ENCODE data around the gene CPED1.
"Not testable (repeated sequence)": the region's sequence is repeated elsewhere in the genome, so short reads cannot be mapped to it uniquely, and the experiment has no call there.

The CPED1 gene

GRCh38 chr7:121041516-121042148, 53.1 kb downstream of the CPED1 start:
- no peak for DNase-seq (ENCODE audit: low spot score)

- DNase-seq (ENCODE audit: low spot score), result no peak
These were observed 53.7 kb downstream of the CPED1 start for GRCh38 chr7:121042195-121042594.

- DNase-seq (ENCODE audit: low spot score), result no peak
These were observed 54.4 kb downstream of the CPED1 start for GRCh38 chr7:121042899-121043298.

GRCh38 chr7:121043314-121044234, 55.1 kb downstream of the CPED1 start:
- no peak for DNase-seq (ENCODE audit: low spot score)

GRCh38 chr7:121045090-121045489, 56.6 kb downstream of the CPED1 start:
- no peak for DNase-seq (ENCODE audit: low spot score)

GRCh38 chr7:121046009-121046408, 57.5 kb downstream of the CPED1 start:
- no peak for DNase-seq (ENCODE audit: low spot score)

- DNase-seq (ENCODE audit: low spot score), result no peak
These were observed 58.5 kb downstream of the CPED1 start for GRCh38 chr7:121046893-121047468.

- DNase-seq (ENCODE audit: low spot score), result no peak
These were observed 59.7 kb downstream of the CPED1 start for GRCh38 chr7:121048195-121048594.

- no peak for DNase-seq (ENCODE audit: low spot score)
These were observed 60.7 kb downstream of the CPED1 start for GRCh38 chr7:121049028-121049791.

GRCh38 chr7:121049897-121050296, 61.4 kb downstream of the CPED1 start:
- DNase-seq (ENCODE audit: low spot score), result no peak

- DNase-seq (ENCODE audit: low spot score), result no peak
These were observed 64.7 kb downstream of the CPED1 start for GRCh38 chr7:121053219-121053618.

GRCh38 chr7:121054925-121055324, 66.4 kb downstream of the CPED1 start:
- no peak for DNase-seq (ENCODE audit: low spot score)

- DNase-seq (ENCODE audit: low spot score), result no peak
These were observed 69.4 kb downstream of the CPED1 start for GRCh38 chr7:121057878-121058277.

- DNase-seq (ENCODE audit: low spot score), result no peak
These were observed 70.5 kb downstream of the CPED1 start for GRCh38 chr7:121058975-121059374.

GRCh38 chr7:121059979-121060509, 71.5 kb downstream of the CPED1 start:
- not testable (repeated sequence) for DNase-seq (ENCODE audit: low spot score)

- DNase-seq (ENCODE audit: low spot score), result no peak
These were observed 73.4 kb downstream of the CPED1 start for GRCh38 chr7:121061677-121062582.

- DNase-seq (ENCODE audit: low spot score), result no peak
These were observed 74.3 kb downstream of the CPED1 start for GRCh38 chr7:121062671-121063279.

GRCh38 chr7:121067717-121068116, 79.2 kb downstream of the CPED1 start:
- DNase-seq (ENCODE audit: low spot score), result not testable (repeated sequence)

- no peak for DNase-seq (ENCODE audit: low spot score)
These were observed 81.0 kb downstream of the CPED1 start for GRCh38 chr7:121069346-121070100.

- DNase-seq (ENCODE audit: low spot score), result no peak
These were observed 82.6 kb downstream of the CPED1 start for GRCh38 chr7:121071132-121071531.

All from AG08396 (cell line).